SU-DHL-6 (cell line): ENCODE data around the gene KCTD19.

Experiments
- EZH2phosphoT487 ChIP-seq: fragments of 200-600 bp; sonication (generic), shearing (Covaris generic); conservative IDR thresholded peaks from 2 replicates; pipeline ENCODE4 v1.6.1; 2018; ENCODE audit warnings: mild to moderate bottlenecking, antibody characterized with exemption, low read length, moderate library complexity, mixed read lengths
- TF ChIP-seq, protein P1 (sequence below): fragments of 200-600 bp; sonication (generic); IDR thresholded peaks from one replicate; pipeline ENCODE4 v1.5.1; 2017; ENCODE audit warnings: antibody characterized with exemption, mild to moderate bottlenecking, low read length, moderate library complexity; ENCODE audit not compliant: insufficient read depth, poor library complexity, severe bottlenecking

GRCh38 chr16:67326472-67327309 is at the start of gene KCTD19, which contains the start of gene LRRC36:
- TF ChIP-seq, protein P1, sequence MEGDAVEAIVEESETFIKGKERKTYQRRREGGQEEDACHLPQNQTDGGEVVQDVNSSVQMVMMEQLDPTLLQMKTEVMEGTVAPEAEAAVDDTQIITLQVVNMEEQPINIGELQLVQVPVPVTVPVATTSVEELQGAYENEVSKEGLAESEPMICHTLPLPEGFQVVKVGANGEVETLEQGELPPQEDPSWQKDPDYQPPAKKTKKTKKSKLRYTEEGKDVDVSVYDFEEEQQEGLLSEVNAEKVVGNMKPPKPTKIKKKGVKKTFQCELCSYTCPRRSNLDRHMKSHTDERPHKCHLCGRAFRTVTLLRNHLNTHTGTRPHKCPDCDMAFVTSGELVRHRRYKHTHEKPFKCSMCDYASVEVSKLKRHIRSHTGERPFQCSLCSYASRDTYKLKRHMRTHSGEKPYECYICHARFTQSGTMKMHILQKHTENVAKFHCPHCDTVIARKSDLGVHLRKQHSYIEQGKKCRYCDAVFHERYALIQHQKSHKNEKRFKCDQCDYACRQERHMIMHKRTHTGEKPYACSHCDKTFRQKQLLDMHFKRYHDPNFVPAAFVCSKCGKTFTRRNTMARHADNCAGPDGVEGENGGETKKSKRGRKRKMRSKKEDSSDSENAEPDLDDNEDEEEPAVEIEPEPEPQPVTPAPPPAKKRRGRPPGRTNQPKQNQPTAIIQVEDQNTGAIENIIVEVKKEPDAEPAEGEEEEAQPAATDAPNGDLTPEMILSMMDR, result peak; percentile 38
- TF ChIP-seq EZH2phosphoT487, result no peak
